GM19395 (cell line): ENCODE measurements around the gene AKR7A2.
"Not testable (repeated sequence)": the region's sequence is repeated elsewhere in the genome, so short reads cannot be mapped to it uniquely, and the experiment has no call there.

Experiments used
- ATAC-seq: cut with Tn5 transposase; IDR thresholded peaks from one replicate; pipeline ENCODE4 v1.9.1; 2021; ENCODE audit warnings: mild to moderate bottlenecking, moderate library complexity; ENCODE audit not compliant: unreplicated experiment

AKR7A2 gene

GRCh38 chr1:19307794-19308508, 4.0 kb downstream of the AKR7A2 start:
- ATAC-seq = no peak

- no peak for ATAC-seq
Observed at GRCh38 chr1:19306941-19307340, 5.0 kb downstream of the AKR7A2 start.

- no peak for ATAC-seq
Observed at GRCh38 chr1:19305880-19306279, 6.1 kb downstream of the AKR7A2 start.

GRCh38 chr1:19304081-19304480, 7.9 kb downstream of the AKR7A2 start:
- ATAC-seq = not testable (repeated sequence)

GRCh38 chr1:19300211-19300610, 11.7 kb downstream of the AKR7A2 start:
- no peak for ATAC-seq

GRCh38 chr1:19294638-19295037, 17.3 kb downstream of the AKR7A2 start:
- no peak for ATAC-seq

- no peak for ATAC-seq
Observed at GRCh38 chr1:19289244-19289643, 22.7 kb downstream of the AKR7A2 start.

- ATAC-seq = not testable (repeated sequence)
Observed at GRCh38 chr1:19288324-19289241, 23.4 kb downstream of the AKR7A2 start, which contains the start of gene AKR7A3. Gene AKR7A3 (minus strand): TSS chr1:19288770. CDS start chr1:19288709, 61 bp downstream.

GRCh38 chr1:19287436-19288185, 24.3 kb downstream of the AKR7A2 start:
- no peak for ATAC-seq

GRCh38 chr1:19285807-19286206, 26.1 kb downstream of the AKR7A2 start:
- not testable (repeated sequence) for ATAC-seq

GRCh38 chr1:19285366-19285765, 26.6 kb downstream of the AKR7A2 start:
- not testable (repeated sequence) for ATAC-seq

- ATAC-seq = no peak
Observed at GRCh38 chr1:19284881-19285280, 27.1 kb downstream of the AKR7A2 start.

- no peak for ATAC-seq
Observed at GRCh38 chr1:19283891-19284290, 28.1 kb downstream of the AKR7A2 start.

- ATAC-seq = no peak
Observed at GRCh38 chr1:19274636-19275035, 37.3 kb downstream of the AKR7A2 start.

GRCh38 chr1:19273844-19274531, 38.0 kb downstream of the AKR7A2 start:
- ATAC-seq = not testable (repeated sequence)

GRCh38 chr1:19273106-19273843, 38.7 kb downstream of the AKR7A2 start:
- ATAC-seq = no peak

GRCh38 chr1:19272064-19272463, 39.9 kb downstream of the AKR7A2 start:
- ATAC-seq = no peak

- not testable (repeated sequence) for ATAC-seq
Observed at GRCh38 chr1:19270343-19270730, 41.6 kb downstream of the AKR7A2 start.

GRCh38 chr1:19269427-19270342, 42.3 kb downstream of the AKR7A2 start:
- not testable (repeated sequence) for ATAC-seq
